T follicular helper cell (primary cell): ENCODE results near the gene PVR.
"Not testable (repeated sequence)": the region's sequence is repeated elsewhere in the genome, so short reads cannot be mapped to it uniquely, and the experiment has no call there.

Experiments
- DNase-seq: peaks from one replicate; pipeline ENCODE4 v3.0.0-alpha.2; 2020; ENCODE audit warnings: low read depth

PVR gene

GRCh38 chr19:44672226-44672625, 28.5 kb downstream of the PVR start:
- DNase-seq = no peak

GRCh38 chr19:44673510-44673909, 29.8 kb downstream of the PVR start:
- no peak for DNase-seq

GRCh38 chr19:44675521-44675920, 31.8 kb downstream of the PVR start:
- no peak for DNase-seq

GRCh38 chr19:44677019-44677811, 33.5 kb downstream of the PVR start:
- DNase-seq = no peak

GRCh38 chr19:44680536-44680935, 36.8 kb downstream of the PVR start:
- no peak for DNase-seq

GRCh38 chr19:44681992-44682790, 38.5 kb downstream of the PVR start:
- DNase-seq = no peak

GRCh38 chr19:44682807-44683206, 39.1 kb downstream of the PVR start:
- DNase-seq = no peak

- DNase-seq = no peak
Observed at GRCh38 chr19:44683434-44684210, 39.9 kb downstream of the PVR start.

- DNase-seq = not testable (repeated sequence)
Observed at GRCh38 chr19:44684396-44684795, 40.7 kb downstream of the PVR start.

- DNase-seq = no peak
Observed at GRCh38 chr19:44684892-44685863, 41.5 kb downstream of the PVR start.

GRCh38 chr19:44685877-44686276, 42.2 kb downstream of the PVR start:
- DNase-seq = no peak

- no peak for DNase-seq
Observed at GRCh38 chr19:44686896-44687295, 43.2 kb downstream of the PVR start.

- DNase-seq = no peak
Observed at GRCh38 chr19:44687888-44688287, 44.2 kb downstream of the PVR start.

- peak; percentile 64 for DNase-seq
Observed at GRCh38 chr19:44689290-44690130, 45.8 kb downstream of the PVR start.

GRCh38 chr19:44690131-44690440, 46.4 kb downstream of the PVR start:
- no peak for DNase-seq

- no peak for DNase-seq
Observed at GRCh38 chr19:44692379-44692721, 48.6 kb downstream of the PVR start.

- no peak for DNase-seq
Observed at GRCh38 chr19:44694184-44694579, 50.5 kb downstream of the PVR start.

GRCh38 chr19:44696939-44697669, 53.4 kb downstream of the PVR start:
- no peak for DNase-seq

- no peak for DNase-seq
Observed at GRCh38 chr19:44697670-44698034, 53.9 kb downstream of the PVR start.
